ENCODE measurements around the gene NECTIN3.

DNA sequence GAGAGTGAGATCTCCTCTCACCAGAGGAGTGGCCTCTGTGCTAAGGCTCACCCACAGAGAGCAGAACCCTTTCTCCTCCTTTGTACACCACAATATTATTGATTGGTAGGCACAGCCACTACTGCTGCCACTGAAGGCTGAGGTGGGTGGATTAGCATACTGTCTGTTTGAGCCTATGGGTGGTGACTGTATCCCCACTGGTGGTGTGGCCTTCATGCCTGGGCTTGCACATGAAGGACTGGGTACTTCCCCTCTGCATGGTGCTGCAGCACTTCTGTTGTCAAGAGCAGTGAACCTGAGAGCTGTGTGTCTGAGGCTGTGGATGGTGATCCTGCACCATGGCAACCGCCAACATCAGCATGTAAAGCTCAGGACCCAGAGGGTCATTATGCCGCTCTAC, 35.7 kb upstream of the NECTIN3 start:
- TF ChIP-seq, protein P1, sequence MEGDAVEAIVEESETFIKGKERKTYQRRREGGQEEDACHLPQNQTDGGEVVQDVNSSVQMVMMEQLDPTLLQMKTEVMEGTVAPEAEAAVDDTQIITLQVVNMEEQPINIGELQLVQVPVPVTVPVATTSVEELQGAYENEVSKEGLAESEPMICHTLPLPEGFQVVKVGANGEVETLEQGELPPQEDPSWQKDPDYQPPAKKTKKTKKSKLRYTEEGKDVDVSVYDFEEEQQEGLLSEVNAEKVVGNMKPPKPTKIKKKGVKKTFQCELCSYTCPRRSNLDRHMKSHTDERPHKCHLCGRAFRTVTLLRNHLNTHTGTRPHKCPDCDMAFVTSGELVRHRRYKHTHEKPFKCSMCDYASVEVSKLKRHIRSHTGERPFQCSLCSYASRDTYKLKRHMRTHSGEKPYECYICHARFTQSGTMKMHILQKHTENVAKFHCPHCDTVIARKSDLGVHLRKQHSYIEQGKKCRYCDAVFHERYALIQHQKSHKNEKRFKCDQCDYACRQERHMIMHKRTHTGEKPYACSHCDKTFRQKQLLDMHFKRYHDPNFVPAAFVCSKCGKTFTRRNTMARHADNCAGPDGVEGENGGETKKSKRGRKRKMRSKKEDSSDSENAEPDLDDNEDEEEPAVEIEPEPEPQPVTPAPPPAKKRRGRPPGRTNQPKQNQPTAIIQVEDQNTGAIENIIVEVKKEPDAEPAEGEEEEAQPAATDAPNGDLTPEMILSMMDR (IDR thresholded peaks at IDR 0.05), result no peak
- TF ChIP-seq POLR2A (IDR thresholded peaks at IDR 0.05) (no peak), POLR2AphosphoS5 (IDR thresholded peaks at IDR 0.05) (no peak)

Data from prostate gland (tissue), 2 donors.